GM23248 (cell line): ENCODE results near the gene CR1L.

Source experiments
- EZH2 ChIP-seq: fragments of 200-600 bp; sonication (generic); IDR thresholded peaks from 2 replicates; pipeline ENCODE4 v1.6.1; 2018; ENCODE audit warnings: antibody characterized with exemption, mild to moderate bottlenecking; ENCODE audit not compliant: insufficient read depth, poor library complexity, severe bottlenecking
- EZH2phosphoT487 ChIP-seq: fragments of 200-600 bp; sonication (generic); IDR thresholded peaks from 2 replicates; pipeline ENCODE4 v1.6.1; 2018; ENCODE audit warnings: antibody characterized with exemption, moderate library complexity, mild to moderate bottlenecking, low read depth; ENCODE audit not compliant: insufficient read depth

- no peak for TF ChIP-seq EZH2
- TF ChIP-seq EZH2phosphoT487, result no peak
Observed at GRCh38 chr1:207646944-207647579, 2.1 kb downstream of the CR1L start.
